NCI-H1417 (cell line): ENCODE data around the gene SRGAP1.
A peak's percentile ranks its signal among the peaks of the same experiment; 100 is the strongest.

Experiments used
- DNase-seq, 3 experiments: peaks; one replicate each; lab custom pipeline; 2025; lab: John Stamatoyannopoulos, UW

SRGAP1 gene

GRCh38 chr12:63907561-63907960 is 63.1 kb downstream of the SRGAP1 start:
- DNase-seq, result no peak

GRCh38 chr12:63909746-63910145 is 65.2 kb downstream of the SRGAP1 start:
- DNase-seq, result peak in 1 of 3 experiments; percentile 22

- no peak for DNase-seq
These were observed 66.8 kb downstream of the SRGAP1 start for GRCh38 chr12:63911341-63911740.

- no peak for DNase-seq
These were observed 68.2 kb downstream of the SRGAP1 start for GRCh38 chr12:63912651-63913050.

GRCh38 chr12:63913929-63914328 is 69.4 kb downstream of the SRGAP1 start:
- peak in 1 of 3 experiments; percentile 22 for DNase-seq

- DNase-seq, result peak in 2 of 3 experiments; percentile 15 to 71
These were observed 70.8 kb downstream of the SRGAP1 start for GRCh38 chr12:63915105-63915800.

GRCh38 chr12:63916561-63917476 is 72.3 kb downstream of the SRGAP1 start:
- DNase-seq, result no peak

GRCh38 chr12:63917477-63917862 is 73.0 kb downstream of the SRGAP1 start:
- no peak for DNase-seq

- peak in 1 of 3 experiments; percentile 56 for DNase-seq
These were observed 73.6 kb downstream of the SRGAP1 start for GRCh38 chr12:63917864-63918799.

- DNase-seq, result no peak
These were observed 74.3 kb downstream of the SRGAP1 start for GRCh38 chr12:63918800-63919300.

GRCh38 chr12:63919756-63920155 is 75.3 kb downstream of the SRGAP1 start:
- no peak for DNase-seq

GRCh38 chr12:63921157-63921556 is 76.7 kb downstream of the SRGAP1 start:
- DNase-seq, result no peak

GRCh38 chr12:63922474-63922873 is 78.0 kb downstream of the SRGAP1 start:
- no peak for DNase-seq

GRCh38 chr12:63924781-63925180 is 80.3 kb downstream of the SRGAP1 start:
- DNase-seq, result no peak

GRCh38 chr12:63927511-63927910 is 83.0 kb downstream of the SRGAP1 start:
- no peak for DNase-seq

- DNase-seq, result no peak
These were observed 83.8 kb downstream of the SRGAP1 start for GRCh38 chr12:63928305-63928704.

- DNase-seq, result no peak
These were observed 84.9 kb downstream of the SRGAP1 start for GRCh38 chr12:63929426-63929825.

GRCh38 chr12:63930971-63931370 is 86.5 kb downstream of the SRGAP1 start:
- DNase-seq, result no peak

- no peak for DNase-seq
These were observed 87.2 kb downstream of the SRGAP1 start for GRCh38 chr12:63931703-63932102.

GRCh38 chr12:63934936-63935335 is 90.4 kb downstream of the SRGAP1 start:
- no peak for DNase-seq

- DNase-seq, result no peak
These were observed 90.9 kb downstream of the SRGAP1 start for GRCh38 chr12:63935361-63935760.
